Epithelial cell of alveolus of lung (primary cell): Measurements from ENCODE around the gene INA. TPM values are rescaled to one million over a fixed set of nuclear protein-coding genes. Genes with fewer than 3 reads are reported as not detected.

Source experiments
- total RNA-seq: library from RNA; depleted of rRNA; stranded (reverse); fragments of >200 nt; gene quantifications from 2 replicates; pipeline ENCODE4 v1.2.1, GENCODE V29; 2015

The INA gene
- 1.1 and 3.4 TPM in 2 replicates for total RNA-seq

DNA sequence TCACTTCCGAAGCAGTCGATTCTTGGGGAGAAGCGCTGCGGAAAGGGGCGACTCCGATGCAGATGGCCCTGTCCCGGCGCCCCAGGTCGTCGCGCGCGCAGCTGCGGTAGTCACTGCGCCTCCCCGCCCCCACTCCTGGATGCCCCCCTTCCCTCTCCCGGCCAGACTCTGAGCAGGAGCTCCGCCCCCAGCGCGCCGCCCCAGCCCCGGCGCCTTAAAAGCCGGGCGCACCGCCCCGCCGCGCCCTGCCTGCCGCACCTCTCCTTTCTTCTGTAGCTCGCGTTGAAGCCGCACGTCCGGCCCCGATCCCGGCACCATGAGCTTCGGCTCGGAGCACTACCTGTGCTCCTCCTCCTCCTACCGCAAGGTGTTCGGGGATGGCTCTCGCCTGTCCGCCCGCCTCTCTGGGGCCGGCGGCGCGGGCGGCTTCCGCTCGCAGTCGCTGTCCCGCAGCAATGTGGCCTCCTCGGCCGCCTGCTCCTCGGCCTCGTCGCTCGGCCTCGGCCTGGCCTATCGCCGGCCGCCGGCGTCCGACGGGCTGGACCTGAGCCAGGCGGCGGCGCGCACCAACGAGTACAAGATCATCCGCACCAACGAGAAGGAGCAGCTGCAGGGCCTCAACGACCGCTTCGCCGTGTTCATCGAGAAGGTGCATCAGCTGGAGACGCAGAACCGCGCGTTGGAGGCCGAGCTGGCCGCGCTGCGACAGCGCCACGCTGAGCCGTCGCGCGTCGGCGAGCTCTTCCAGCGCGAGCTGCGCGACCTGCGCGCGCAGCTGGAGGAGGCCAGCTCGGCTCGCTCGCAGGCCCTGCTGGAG lies at the start of gene INA:
TSS of gene INA (plus strand) at position 243 of the 817 bp plus-strand sequence. CDS start at position 317, 74 bp downstream.

DNA sequence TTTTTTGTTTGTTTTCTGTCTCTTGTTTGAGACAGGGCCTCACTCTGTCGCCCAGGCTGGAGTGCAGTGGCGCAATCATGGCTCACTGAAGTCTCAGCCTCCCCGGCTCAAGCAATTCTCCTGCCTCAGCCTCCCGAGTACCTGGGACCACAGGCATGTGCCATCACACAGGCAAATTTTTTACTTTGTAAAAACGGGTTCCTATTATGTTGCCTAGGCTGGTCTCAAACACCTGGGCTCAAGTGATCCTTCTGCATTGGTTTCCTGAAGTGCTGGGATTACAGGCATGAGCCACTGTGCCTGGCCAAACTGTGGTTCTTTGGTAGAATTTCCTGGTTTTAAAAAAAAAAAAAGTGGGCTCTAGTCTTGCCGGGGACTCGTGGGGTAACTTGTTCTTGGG lies 31.4 kb upstream of the INA start, which contains the start of gene RPEL1:
TSS of gene RPEL1 (plus strand) at position 301 of the 400 bp plus-strand sequence. CDS start 110 bp downstream, outside the sequence.

Other genes starting within 250 kb of the INA start
- gene NT5C2, start 83.9 kb upstream of the INA start, total RNA-seq = 28.3 and 42.6 TPM in 2 replicates
- 0.13 TPM in 1 of 2 replicates, not detected in the other for gene RPEL1, start 31.3 kb upstream of the INA start, total RNA-seq
- gene PCGF6, start 74.0 kb downstream of the INA start, total RNA-seq = 9.8 and 11.8 TPM in 2 replicates
- gene TAF5, start 90.8 kb downstream of the INA start, total RNA-seq = 3.3 and 4.4 TPM in 2 replicates
- gene ATP5MK, start 119.3 kb downstream of the INA start, total RNA-seq = 211 and 238 TPM in 2 replicates
- 16.8 and 26.8 TPM in 2 replicates for gene PDCD11, start 119.5 kb downstream of the INA start, total RNA-seq
- gene CALHM2, start 175.2 kb downstream of the INA start, total RNA-seq = 20.2 and 23.6 TPM in 2 replicates
- not detected in 2 replicates for gene CALHM1, start 181.8 kb downstream of the INA start, total RNA-seq
- gene CALHM3, start 202.1 kb downstream of the INA start, total RNA-seq = not detected in 2 replicates
- 0.13 TPM in 1 of 2 replicates, not detected in the other for gene NEURL1, start 216.6 kb downstream of the INA start, total RNA-seq